ENCODE measurements around the gene ANKRD50.

DNA sequence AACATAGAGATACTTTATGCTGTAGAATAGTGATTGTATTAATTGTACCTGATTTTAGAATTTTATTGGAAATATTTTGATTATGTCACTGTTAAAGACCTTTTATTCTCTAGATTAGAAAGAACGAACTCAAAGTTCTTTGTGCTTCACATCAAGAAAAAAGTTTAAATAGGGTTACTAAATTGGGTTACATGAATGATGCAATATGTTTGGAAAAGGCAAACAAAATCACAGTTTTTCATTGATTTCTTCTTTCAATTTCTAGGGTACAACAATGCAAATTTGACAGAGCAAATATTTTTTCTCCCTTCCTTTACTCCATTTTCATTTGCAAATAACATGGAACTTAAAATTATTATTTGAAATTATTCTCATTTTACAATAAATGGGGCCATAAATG is 24.0 kb upstream of the ANKRD50 start:
- TF ChIP-seq, protein P1, sequence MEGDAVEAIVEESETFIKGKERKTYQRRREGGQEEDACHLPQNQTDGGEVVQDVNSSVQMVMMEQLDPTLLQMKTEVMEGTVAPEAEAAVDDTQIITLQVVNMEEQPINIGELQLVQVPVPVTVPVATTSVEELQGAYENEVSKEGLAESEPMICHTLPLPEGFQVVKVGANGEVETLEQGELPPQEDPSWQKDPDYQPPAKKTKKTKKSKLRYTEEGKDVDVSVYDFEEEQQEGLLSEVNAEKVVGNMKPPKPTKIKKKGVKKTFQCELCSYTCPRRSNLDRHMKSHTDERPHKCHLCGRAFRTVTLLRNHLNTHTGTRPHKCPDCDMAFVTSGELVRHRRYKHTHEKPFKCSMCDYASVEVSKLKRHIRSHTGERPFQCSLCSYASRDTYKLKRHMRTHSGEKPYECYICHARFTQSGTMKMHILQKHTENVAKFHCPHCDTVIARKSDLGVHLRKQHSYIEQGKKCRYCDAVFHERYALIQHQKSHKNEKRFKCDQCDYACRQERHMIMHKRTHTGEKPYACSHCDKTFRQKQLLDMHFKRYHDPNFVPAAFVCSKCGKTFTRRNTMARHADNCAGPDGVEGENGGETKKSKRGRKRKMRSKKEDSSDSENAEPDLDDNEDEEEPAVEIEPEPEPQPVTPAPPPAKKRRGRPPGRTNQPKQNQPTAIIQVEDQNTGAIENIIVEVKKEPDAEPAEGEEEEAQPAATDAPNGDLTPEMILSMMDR (IDR thresholded peaks at IDR 0.05): no peak
- TF ChIP-seq POLR2A (IDR thresholded peaks at IDR 0.05) (no peak), POLR2AphosphoS5 (IDR thresholded peaks at IDR 0.05) (no peak)
